Measurements from ENCODE around the gene RAB27B. TPM values are rescaled to one million over a fixed set of nuclear protein-coding genes. Genes with fewer than 3 reads are reported as not detected.

RAB27B gene
- total RNA-seq, 1 donor from 2014 or later, result 13.4 TPM

DNA sequence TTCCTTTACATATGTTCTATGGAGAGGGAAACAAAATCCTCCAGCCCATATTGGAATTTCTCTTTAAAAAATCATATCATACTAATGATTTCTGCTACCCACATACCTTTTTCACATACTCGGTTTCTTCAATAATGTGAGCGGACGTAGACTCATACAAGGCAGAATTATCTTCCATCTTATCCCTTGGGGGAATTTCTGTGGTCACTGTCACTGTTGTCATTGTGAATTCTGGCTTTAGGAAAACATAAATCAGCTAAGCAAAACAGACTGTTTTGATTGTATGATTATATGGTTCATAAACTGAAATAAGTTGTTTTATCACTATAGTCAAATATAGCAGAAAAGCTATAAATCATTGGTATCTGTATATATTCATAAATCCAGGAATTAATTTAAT lies 114.3 kb downstream of the RAB27B start:
- Mint-ChIP-seq H3K9me3 (ENCODE audit: low read depth) (no peaks in the 10 kb centered on the region), H3K27me3 (no peaks in the 10 kb centered on the region), H3K36me3 (ENCODE audit: insufficient read depth) (no peaks in the 10 kb centered on the region), H3K4me1 (ENCODE audit: low read depth) (peaks cover 28% of the 10 kb centered on the region), H3K4me3 (ENCODE audit: low read depth) (no peak overlapping the region), H3K27ac (no peak overlapping the region)
- TF ChIP-seq, protein P1, sequence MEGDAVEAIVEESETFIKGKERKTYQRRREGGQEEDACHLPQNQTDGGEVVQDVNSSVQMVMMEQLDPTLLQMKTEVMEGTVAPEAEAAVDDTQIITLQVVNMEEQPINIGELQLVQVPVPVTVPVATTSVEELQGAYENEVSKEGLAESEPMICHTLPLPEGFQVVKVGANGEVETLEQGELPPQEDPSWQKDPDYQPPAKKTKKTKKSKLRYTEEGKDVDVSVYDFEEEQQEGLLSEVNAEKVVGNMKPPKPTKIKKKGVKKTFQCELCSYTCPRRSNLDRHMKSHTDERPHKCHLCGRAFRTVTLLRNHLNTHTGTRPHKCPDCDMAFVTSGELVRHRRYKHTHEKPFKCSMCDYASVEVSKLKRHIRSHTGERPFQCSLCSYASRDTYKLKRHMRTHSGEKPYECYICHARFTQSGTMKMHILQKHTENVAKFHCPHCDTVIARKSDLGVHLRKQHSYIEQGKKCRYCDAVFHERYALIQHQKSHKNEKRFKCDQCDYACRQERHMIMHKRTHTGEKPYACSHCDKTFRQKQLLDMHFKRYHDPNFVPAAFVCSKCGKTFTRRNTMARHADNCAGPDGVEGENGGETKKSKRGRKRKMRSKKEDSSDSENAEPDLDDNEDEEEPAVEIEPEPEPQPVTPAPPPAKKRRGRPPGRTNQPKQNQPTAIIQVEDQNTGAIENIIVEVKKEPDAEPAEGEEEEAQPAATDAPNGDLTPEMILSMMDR (IDR thresholded peaks at IDR 0.05; ENCODE audit: unreplicated experiment), result no peak
- no peak for DNase-seq (ENCODE audit: low spot score, unreplicated experiment)

Other genes with a start within 250 kb of the RAB27B start
- not detected in 2 replicates for gene DYNAP, start 237.2 kb upstream of the RAB27B start, total RNA-seq
- 2.2 and 2.9 TPM in 2 replicates for gene CCDC68, start 131.0 kb downstream of the RAB27B start, total RNA-seq

All from progenitor cell of endocrine pancreas (in vitro differentiated cells).